CD4-positive, alpha-beta T cell treated with Interferon alpha-2 for 1 hour (primary cell): Measurements from ENCODE around the gene KDM5A.
"Not testable (repeated sequence)": the region's sequence is repeated elsewhere in the genome, so short reads cannot be mapped to it uniquely, and the experiment has no call there.

ENCODE experiments used
- DNase-seq, 2 donors: peaks; one replicate each; pipeline ENCODE4 v3.0.0-alpha.2; 2020 to 2022

KDM5A gene

DNA sequence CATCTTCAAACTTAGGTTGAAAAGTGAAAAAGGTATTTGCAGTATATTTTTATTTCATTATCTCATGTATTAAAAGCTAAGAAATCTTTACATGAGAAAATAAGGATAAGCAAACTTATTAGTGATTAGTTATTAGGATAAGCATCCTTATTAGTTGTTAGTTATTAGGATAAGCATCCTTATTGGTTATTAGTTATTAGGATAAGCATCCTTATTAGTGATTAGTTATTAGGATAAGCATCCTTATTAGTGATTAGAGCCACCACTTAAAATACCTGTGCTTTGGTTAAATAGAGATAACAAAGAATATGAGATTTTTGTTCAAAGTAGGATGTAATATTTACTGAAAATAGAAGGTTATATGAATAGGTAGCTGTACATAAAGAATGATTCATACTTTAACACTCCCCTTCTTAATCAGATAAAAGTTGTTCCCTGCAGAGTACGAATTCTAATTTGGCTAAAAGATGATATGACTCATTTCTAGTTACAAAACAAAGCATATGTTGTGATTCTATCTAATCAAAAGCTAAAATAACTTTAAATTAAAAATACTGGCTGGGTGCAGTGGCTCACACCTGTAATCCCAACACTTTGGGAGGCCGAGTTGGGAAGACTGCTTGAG, 56.4 kb downstream of the KDM5A start:
- DNase-seq = no peak

GRCh38 chr12:331287-331686, 57.8 kb downstream of the KDM5A start:
- DNase-seq = no peak

- DNase-seq = no peak
Measured at GRCh38 chr12:325906-326305, 63.2 kb downstream of the KDM5A start.

DNA sequence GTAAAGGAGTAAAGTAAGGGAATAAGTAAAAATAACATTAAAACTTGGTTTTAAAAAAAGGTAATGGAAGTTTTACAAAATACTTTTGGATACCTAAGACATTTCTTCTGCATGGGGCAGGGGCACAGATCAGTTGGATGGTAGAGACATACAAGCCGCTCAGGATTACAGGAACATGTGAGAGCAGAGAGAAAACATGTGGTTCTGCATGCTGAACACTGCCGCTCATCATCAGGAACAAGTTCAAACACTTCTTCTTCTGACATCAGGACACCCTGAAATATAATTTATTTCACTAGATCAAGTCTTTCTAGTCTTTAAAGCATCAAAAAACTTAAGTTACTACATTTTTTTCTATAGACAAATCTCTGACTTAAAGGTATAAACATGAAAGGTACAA, 65.6 kb downstream of the KDM5A start:
- no peak for DNase-seq

DNA sequence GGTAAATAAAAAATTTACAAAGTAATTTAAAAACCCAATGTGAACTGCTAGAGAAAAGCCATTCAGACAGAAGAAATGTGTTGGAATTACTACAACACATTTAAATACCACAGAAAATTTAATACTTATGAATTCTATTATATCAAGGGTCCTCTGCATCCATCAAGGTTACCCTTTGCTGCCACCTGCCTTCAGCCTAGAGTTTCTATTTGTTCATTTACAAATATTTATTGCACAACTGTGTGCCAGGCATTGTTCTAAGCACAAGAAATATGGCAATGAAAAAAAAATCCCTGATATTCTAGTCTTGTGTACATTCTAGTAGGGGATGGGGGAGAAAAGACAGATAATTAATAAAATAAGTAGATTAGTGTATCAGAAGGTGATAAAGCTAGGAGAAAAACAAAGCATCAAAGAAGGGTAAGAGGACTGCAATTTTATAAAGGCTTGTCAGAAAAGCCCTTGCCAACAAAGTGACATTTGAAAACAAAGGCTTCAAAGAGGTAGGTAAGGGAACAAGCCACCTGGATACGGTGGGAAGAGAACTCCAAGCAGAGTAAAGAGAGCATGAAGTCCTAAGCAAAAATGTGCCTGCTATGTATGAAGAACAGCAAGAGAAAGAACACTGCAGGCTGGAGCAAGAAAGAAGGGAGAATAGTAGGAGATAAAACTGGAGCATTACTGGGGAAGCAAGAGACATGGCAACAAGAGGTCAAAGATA, 67.4 kb downstream of the KDM5A start:
- DNase-seq = no peak

DNA sequence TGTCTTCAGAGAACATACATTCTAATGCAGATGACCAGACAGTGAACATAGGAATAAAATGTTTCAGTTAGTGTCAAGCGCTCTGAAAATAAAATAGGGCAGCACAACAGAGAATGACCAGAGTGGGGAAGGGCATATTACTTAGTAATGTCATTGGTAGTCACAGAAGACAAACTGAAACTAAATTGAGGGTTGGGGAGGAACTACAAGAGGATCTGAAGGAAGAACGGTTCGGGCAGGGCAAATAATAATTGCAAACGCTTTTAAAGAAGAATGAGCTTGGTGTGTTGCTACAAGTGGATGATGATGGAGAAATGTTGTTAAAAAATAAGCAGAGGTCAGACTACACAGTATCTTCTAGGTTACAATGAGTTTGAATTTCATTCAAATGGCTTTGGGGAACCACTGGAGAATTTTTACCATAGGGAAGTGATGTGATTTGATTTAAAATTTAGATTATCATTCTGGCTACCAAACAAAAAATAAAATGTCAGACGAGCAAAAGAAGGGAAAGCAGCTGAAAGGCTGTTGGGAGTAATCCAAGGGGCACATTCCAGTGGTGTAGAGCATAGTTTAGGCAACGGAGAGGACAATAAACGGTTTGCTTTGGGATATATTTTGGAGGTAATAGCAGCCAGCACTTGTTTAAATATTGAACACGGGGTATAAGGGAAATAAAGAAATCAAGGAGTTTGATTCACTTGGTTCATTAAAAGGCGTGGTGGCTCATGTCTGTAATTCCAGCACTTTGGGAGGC, 70.2 kb downstream of the KDM5A start:
- DNase-seq = no peak

DNA sequence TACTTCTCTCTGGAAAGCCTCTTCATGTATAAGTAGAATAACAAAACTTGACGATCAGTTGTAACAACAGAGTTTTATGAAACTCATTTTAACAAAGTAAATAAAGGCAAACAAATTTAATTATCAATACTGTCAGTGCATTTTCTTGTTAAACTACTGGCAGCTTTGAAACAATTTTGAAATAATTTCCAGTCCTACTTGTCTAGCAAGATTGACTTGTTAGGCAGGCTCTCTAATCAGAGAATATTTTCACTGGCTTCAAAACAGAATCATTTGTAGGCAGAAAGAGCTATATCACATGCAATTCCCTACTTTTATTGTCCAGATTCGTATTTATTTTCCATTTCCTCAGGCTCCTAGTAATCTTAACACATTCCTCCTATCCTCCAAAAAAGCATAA, 80.6 kb downstream of the KDM5A start:
- no peak for DNase-seq

DNA sequence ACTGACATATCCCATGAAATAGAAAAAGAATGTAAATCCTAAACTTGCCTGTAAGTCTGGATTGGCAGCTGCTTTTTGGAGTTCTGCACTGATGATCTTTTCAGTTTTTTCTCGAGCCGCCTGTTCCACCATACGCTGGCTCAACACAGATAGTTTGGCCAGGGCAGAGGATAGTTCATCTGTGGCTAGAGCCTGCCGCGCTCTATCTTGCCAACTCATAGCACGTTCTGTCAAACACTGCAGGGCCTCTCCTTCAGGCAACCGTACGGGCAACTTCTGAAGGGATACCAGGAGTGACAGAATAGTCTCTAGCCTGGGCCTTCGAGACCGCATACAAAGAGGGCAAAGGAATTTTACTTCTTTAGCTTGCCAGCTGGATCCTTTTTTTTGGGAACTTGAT, 81.7 kb downstream of the KDM5A start:
- no peak for DNase-seq

GRCh38 chr12:304805-305204, 84.3 kb downstream of the KDM5A start:
- no peak for DNase-seq

DNA sequence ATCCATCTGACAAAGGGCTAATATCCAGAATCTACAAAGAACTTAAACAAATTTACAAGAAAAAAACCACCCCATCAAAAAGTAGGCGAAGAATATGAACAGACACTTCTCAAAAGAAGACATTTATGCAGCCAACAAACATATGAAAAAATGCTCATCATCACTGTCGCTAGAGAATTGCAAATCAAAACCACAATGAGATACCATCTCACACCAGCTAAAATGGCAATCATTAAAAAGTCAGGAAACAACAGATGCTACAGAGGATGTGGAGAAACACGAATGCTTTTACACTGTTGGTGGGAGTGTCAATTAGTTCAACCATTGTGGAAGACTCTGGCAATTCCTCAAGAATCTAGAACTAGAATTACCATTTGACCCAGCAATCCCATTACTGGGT, 86.4 kb downstream of the KDM5A start:
- DNase-seq = peak in 1 of 2 donors; percentile 13

DNA sequence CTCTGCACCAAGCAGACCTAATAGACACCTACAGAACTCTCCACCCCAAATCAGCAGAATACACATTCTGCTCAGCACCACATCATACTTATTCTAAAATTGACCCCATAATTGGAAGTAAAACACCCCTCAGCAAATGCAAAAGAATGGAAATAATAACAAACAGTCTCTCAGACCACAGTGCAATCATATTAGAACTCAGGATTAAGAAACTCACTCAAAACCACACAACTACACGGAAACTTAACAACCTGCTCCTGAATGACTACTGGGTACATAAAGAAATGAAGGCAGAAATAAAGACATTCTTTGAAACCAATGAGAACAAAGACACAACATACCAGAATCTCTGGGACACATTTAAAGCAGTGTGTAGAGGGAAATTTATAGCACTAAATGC, 89.0 kb downstream of the KDM5A start:
- DNase-seq = not testable (repeated sequence)

DNA sequence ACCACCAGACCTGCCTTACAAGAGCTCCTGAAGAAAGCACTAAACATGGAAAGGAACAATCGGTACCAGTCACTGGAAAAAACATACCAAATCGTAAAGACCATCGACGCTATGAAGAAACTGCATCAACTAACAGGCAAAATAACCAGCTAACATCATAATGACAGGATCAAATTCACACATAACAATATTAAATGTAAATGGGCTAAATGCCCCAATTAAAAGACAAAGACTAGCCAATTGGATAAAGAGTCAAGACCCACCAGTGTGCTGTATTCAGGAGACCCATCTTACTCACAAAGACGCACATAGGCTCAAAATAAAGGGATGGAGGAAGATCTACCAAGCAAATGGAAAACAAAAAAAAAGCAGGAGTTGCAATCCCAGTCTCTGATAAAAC, 89.6 kb downstream of the KDM5A start:
- not testable (repeated sequence) for DNase-seq

- DNase-seq = not testable (repeated sequence)
Measured at GRCh38 chr12:298059-298458, 91.1 kb downstream of the KDM5A start.

DNA sequence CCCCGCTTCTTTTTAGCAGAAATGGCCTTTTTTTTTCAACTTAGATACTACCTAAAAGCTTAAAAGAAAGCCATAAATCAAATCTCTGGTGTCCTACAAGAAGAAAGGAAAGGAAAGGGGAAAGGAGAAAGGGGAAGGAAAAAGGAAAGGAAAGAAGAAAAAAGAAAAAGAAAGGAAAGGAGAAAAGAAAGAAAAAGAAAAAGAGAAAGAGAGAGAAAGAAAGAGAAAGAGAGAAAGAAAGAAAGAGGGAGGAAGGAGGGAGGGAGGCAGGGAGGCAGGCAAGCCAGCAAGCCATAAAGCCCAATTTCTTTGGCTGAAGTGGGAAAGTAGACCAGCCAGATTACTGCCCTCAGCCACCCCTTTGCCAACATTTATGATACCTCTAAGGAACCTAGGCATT, 94.0 kb downstream of the KDM5A start:
- DNase-seq = no peak

GRCh38 chr12:293199-293598, 95.9 kb downstream of the KDM5A start:
- DNase-seq = no peak

DNA sequence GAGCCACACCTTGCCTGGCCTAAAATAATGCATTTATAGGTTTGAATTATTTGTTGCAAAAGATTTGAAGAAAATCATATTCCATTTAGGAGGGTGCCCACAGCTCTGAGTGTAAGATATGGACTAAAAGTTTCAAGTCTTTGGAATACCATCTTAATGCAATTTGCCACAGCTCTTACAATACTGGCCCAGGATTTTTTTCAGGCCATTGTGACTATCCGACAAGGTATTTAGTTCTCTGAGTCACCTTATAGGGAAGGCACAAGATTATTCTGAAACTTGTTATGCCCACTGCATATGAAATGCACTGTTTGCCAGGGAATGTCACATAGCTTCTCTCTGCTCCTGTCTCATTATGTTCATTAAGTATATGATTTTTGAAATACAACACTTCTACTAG, 96.9 kb downstream of the KDM5A start:
- DNase-seq = no peak

DNA sequence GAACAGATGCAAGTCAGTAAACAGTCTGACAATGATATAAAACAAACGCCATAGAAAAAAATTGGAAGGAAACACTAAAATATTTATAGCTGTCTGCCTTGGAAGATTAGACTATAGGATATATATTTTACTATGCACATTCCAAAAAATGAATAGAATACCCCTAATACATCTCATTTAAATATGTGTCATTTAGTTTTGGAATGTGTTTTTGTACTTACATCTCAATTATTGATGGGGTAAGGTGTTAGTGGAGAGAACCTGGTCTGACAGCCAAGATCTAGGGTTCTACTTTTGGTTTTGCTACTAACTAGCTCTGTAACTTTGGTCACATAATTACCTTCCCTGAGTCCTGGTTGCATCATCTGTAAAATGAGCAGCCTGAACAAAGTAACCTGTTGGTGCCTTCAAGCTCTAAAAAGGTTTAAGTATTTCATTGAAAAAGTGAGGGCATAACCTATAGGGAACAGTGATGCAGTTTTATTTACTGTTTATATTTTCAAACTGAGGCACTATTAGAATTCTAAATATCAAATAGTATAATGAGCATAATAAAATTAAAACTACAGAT, 97.9 kb downstream of the KDM5A start:
- DNase-seq = no peak

GRCh38 chr12:288687-289086, 100.4 kb downstream of the KDM5A start:
- DNase-seq = no peak

GRCh38 chr12:286531-287300, 102.4 kb downstream of the KDM5A start:
- no peak for DNase-seq

GRCh38 chr12:278046-278445, 111.1 kb downstream of the KDM5A start:
- DNase-seq = no peak

- DNase-seq = no peak
Measured at GRCh38 chr12:275812-276211, 113.3 kb downstream of the KDM5A start.

DNA sequence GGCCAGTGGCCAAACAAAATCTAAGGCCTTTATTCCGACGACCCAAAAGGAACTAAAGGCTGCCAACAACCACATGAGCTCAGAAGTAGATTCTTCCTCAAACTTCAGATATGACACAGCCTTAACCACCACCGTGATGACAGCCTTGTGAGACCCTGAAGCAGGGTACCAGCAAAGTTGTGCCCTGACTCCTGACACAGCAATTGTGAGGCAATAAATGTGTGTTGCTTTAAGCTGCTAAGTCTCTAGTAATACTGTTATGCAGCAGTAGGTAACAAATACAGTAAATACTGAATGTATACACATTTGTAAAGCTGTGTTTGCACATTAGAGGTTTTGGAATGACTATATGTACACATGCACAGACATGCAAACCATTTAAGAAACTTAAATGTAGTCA, 115.7 kb downstream of the KDM5A start:
- no peak for DNase-seq

GRCh38 chr12:272942-273341, 116.2 kb downstream of the KDM5A start:
- no peak for DNase-seq
